Esophagus squamous epithelium (tissue), 4 donors: ENCODE data around the gene DOK6.
"Not testable (repeated sequence)": the region's sequence is repeated elsewhere in the genome, so short reads cannot be mapped to it uniquely, and the experiment has no call there.

ENCODE experiments used
- CTCF ChIP-seq, 6 experiments: fragments of 450-650 bp in 4 of 6; fragments of 200-600 bp in 2 of 6; sonication (generic) in 2 of 6; IDR thresholded peaks; one replicate each; pipeline ENCODE4 v1.5.1; 2016 to 2019; ENCODE audit warnings: antibody characterized with exemption in 6 of 6, mild to moderate bottlenecking in 4 of 6, moderate library complexity in 4 of 6
- POLR2A ChIP-seq, 4 donors: fragments of 450-650 bp; IDR thresholded peaks; one replicate each; pipeline ENCODE4 v1.6.1; 2017; ENCODE audit warnings: antibody characterized with exemption in 4 of 4, mild to moderate bottlenecking in 4 of 4, moderate library complexity in 3 of 4

GRCh38 chr18:69864802-69865201 is 464.1 kb downstream of the DOK6 start:
- not testable (repeated sequence) for TF ChIP-seq POLR2A, CTCF (IDR thresholded peaks at IDR 0.05)
